NCI-H1436 treated with DMSO at 0.1 percent for 48 hours (cell line): ENCODE data around the gene IL9.
"Not testable (repeated sequence)": the region's sequence is repeated elsewhere in the genome, so short reads cannot be mapped to it uniquely, and the experiment has no call there.

Source experiments
- DNase-seq: peaks from one replicate; lab custom pipeline; 2025; lab: John Stamatoyannopoulos, UW

Gene IL9

GRCh38 chr5:135868681-135869080 lies 27.0 kb downstream of the IL9 start:
- no peak for DNase-seq

GRCh38 chr5:135867599-135867998 lies 28.0 kb downstream of the IL9 start:
- no peak for DNase-seq

GRCh38 chr5:135866016-135866415 lies 29.6 kb downstream of the IL9 start:
- DNase-seq = no peak

GRCh38 chr5:135864503-135865435 lies 30.9 kb downstream of the IL9 start:
- no peak for DNase-seq

GRCh38 chr5:135862744-135863143 lies 32.9 kb downstream of the IL9 start:
- DNase-seq = no peak

- DNase-seq = no peak
These were observed 33.6 kb downstream of the IL9 start for GRCh38 chr5:135862086-135862485.

- DNase-seq = no peak
These were observed 34.0 kb downstream of the IL9 start for GRCh38 chr5:135861641-135862040.

- DNase-seq = no peak
These were observed 36.0 kb downstream of the IL9 start for GRCh38 chr5:135859641-135860040.

GRCh38 chr5:135859186-135859585 lies 36.5 kb downstream of the IL9 start:
- DNase-seq = not testable (repeated sequence)

- no peak for DNase-seq
These were observed 37.9 kb downstream of the IL9 start for GRCh38 chr5:135857630-135858311.

GRCh38 chr5:135851915-135852845 lies 43.5 kb downstream of the IL9 start:
- DNase-seq = no peak

GRCh38 chr5:135851186-135851914 lies 44.3 kb downstream of the IL9 start:
- no peak for DNase-seq

- no peak for DNase-seq
These were observed 45.0 kb downstream of the IL9 start for GRCh38 chr5:135850671-135851070.

- no peak for DNase-seq
These were observed 45.4 kb downstream of the IL9 start for GRCh38 chr5:135850231-135850630.

- DNase-seq = no peak
These were observed 47.7 kb downstream of the IL9 start for GRCh38 chr5:135847976-135848375.

GRCh38 chr5:135846311-135846710 lies 49.3 kb downstream of the IL9 start:
- no peak for DNase-seq

GRCh38 chr5:135843571-135844337 lies 51.9 kb downstream of the IL9 start:
- DNase-seq = no peak

- DNase-seq = no peak
These were observed 52.9 kb downstream of the IL9 start for GRCh38 chr5:135842737-135843136.
